GM19193 (cell line): ENCODE measurements around the gene BCL2L15.

Experiments
- POLR2A ChIP-seq: IDR thresholded peaks from 4 replicates; pipeline ENCODE4 v1.6.1; 2011; ENCODE audit not compliant: insufficient read depth, insufficient read length; ENCODE audit errors: extremely low read depth

The BCL2L15 gene

GRCh38 chr1:113895098-113895497 is 7.7 kb upstream of the BCL2L15 start:
- no peak for TF ChIP-seq POLR2A

GRCh38 chr1:113893267-113893666 is 5.9 kb upstream of the BCL2L15 start:
- no peak for TF ChIP-seq POLR2A

GRCh38 chr1:113891631-113892220 is 4.3 kb upstream of the BCL2L15 start:
- TF ChIP-seq POLR2A = no peak

GRCh38 chr1:113890816-113891215 is 3.4 kb upstream of the BCL2L15 start:
- TF ChIP-seq POLR2A = no peak

GRCh38 chr1:113886417-113887401 is 672 bp downstream of the BCL2L15 start:
- TF ChIP-seq POLR2A = no peak

GRCh38 chr1:113881661-113882060 is 5.7 kb downstream of the BCL2L15 start:
- TF ChIP-seq POLR2A = no peak

- TF ChIP-seq POLR2A = no peak
Measured at GRCh38 chr1:113879739-113880038, 7.7 kb downstream of the BCL2L15 start.

GRCh38 chr1:113876176-113876575 is 11.2 kb downstream of the BCL2L15 start:
- no peak for TF ChIP-seq POLR2A

- TF ChIP-seq POLR2A = no peak
Measured at GRCh38 chr1:113875714-113876113, 11.7 kb downstream of the BCL2L15 start.

- TF ChIP-seq POLR2A = no peak
Measured at GRCh38 chr1:113874012-113874879, 13.1 kb downstream of the BCL2L15 start.

GRCh38 chr1:113872219-113872935 is 15.0 kb downstream of the BCL2L15 start:
- TF ChIP-seq POLR2A = no peak

- TF ChIP-seq POLR2A = peak; percentile 83
Measured at GRCh38 chr1:113871597-113872113, 15.7 kb downstream of the BCL2L15 start, which contains the start of gene PTPN22. TSS of gene PTPN22 (minus strand) at chr1:113871712.

- no peak for TF ChIP-seq POLR2A
Measured at GRCh38 chr1:113870778-113871177, 16.6 kb downstream of the BCL2L15 start.

- no peak for TF ChIP-seq POLR2A
Measured at GRCh38 chr1:113868387-113869083, 18.8 kb downstream of the BCL2L15 start.
